Caco-2 (cell line): ENCODE measurements around the gene OSBPL2. TPM values are rescaled to one million over a fixed set of nuclear protein-coding genes. Genes with fewer than 3 reads are reported as not detected.

Source experiments
- BruUV-seq: library from RNA; stranded (reverse); fragments of 400-500 nt; replicated peaks from 2 replicates; lab custom pipeline; 2021; lab: Mats Ljungman, UMichigan
- CTCF ChIA-PET: fragments of 300-600 bp; sonication (Branson Sonifier 250); formaldehyde crosslinking; loops from one replicate; lab custom pipeline; 2022; ENCODE audit warnings: antibody characterized with exemption; lab: Charles Lee
- POLR2A ChIA-PET: fragments of 300-600 bp; sonication (Branson Sonifier 250); formaldehyde crosslinking; loops from one replicate; lab custom pipeline; 2022; ENCODE audit warnings: antibody characterized with exemption; lab: Charles Lee
- DNase-seq, 2 experiments: peaks; one replicate each; pipeline versions ENCODE4 v3.0.0 to v3.0.0-alpha.2; 2020 to 2022
- H3K27me3 ChIP-seq: replicated peaks from 2 replicates; pipeline ENCODE4 v1.6.0; 2011; ENCODE audit warnings: low read length; ENCODE audit not compliant: control insufficient read depth, insufficient read depth
- H3K36me3 ChIP-seq: 2 replicates; pipeline ENCODE4 v1.5.1; 2011; ENCODE audit warnings: low read length; ENCODE audit not compliant: control insufficient read depth, insufficient read depth
- H3K4me1 ChIP-seq: fragments of 250-450 bp; sonication (Bioruptor Pico); 2 replicates; pipeline ENCODE4 v1.5.1; 2020; ENCODE audit warnings: mild to moderate bottlenecking
- H3K4me3 ChIP-seq: 2 replicates; pipeline ENCODE4 v1.5.1; 2011; ENCODE audit warnings: low read depth, mild to moderate bottlenecking, control low read depth, low read length
- H3K9me3 ChIP-seq: fragments of 250-450 bp; sonication (Bioruptor Pico); 2 replicates; pipeline ENCODE4 v1.5.1; 2020; ENCODE audit warnings: mild to moderate bottlenecking, moderate library complexity
- H3K27ac Mint-ChIP-seq: one replicate; pipeline ENCODE4 v1.8.0; 2022; ENCODE audit warnings: mixed read lengths; ENCODE audit not compliant: unreplicated experiment
- H3K27me3 Mint-ChIP-seq: one replicate; pipeline ENCODE4 v1.8.0; 2022; ENCODE audit warnings: mixed read lengths; ENCODE audit not compliant: insufficient read depth, unreplicated experiment
- H3K36me3 Mint-ChIP-seq: one replicate; pipeline ENCODE4 v1.8.0; 2022; ENCODE audit warnings: mild to moderate bottlenecking, mixed read lengths; ENCODE audit not compliant: insufficient read depth, unreplicated experiment
- H3K4me1 Mint-ChIP-seq: one replicate; pipeline ENCODE4 v1.8.0; 2022; ENCODE audit warnings: low read depth, mixed read lengths; ENCODE audit not compliant: unreplicated experiment
- H3K4me3 Mint-ChIP-seq: one replicate; pipeline ENCODE4 v1.8.0; 2022; ENCODE audit warnings: mild to moderate bottlenecking, moderate library complexity, mixed read lengths; ENCODE audit not compliant: unreplicated experiment
- H3K9me3 Mint-ChIP-seq: one replicate; pipeline ENCODE4 v1.8.0; 2022; ENCODE audit warnings: mixed read lengths; ENCODE audit not compliant: unreplicated experiment
- intact Hi-C: fragments of 100-400 bp; cut with micrococcal nuclease; formaldehyde crosslinking; loops from one replicate; pipeline ENCODE4 v1.10.0; 2022; ENCODE audit not compliant: unreplicated experiment
- total RNA-seq: library from RNA; stranded (reverse); gene quantifications from 2 replicates; pipeline ENCODE4 v1.2.3, GENCODE V29; 2022
- TF ChIP-seq, protein P1 (sequence below), 2 experiments: fragments of 200-600 bp in 1 of 2; IDR thresholded peaks; 1 replicate in 1 of 2; 2 replicates in 1 of 2; pipeline versions ENCODE4 v1.5.1 to v1.8.0; 2011 to 2022; ENCODE audit warnings: antibody characterized with exemption in 1 of 2, control low read depth in 1 of 2, inconsistent platforms in 1 of 2, low read depth in 1 of 2, low read length in 1 of 2, mild to moderate bottlenecking in 1 of 2, moderate library complexity in 1 of 2; ENCODE audit not compliant: insufficient read depth in 1 of 2, severe bottlenecking in 1 of 2, unreplicated experiment in 1 of 2

OSBPL2 gene
- total RNA-seq, 1 experiment from 2014 or later: 132 TPM

- Histone ChIP-seq H3K27me3 (no peaks in the 10 kb centered on the region), H3K4me1 (peaks cover 9% of the 10 kb centered on the region), H3K9me3 (no peaks in the 10 kb centered on the region), H3K36me3 (peaks cover 6% of the 10 kb centered on the region; the same call in 1 of the 2 replicates), H3K4me3 (no peak overlapping the region)
- CTCF ChIA-PET: interaction anchor here (0.6 to 0.7 kb wide), 2 partner anchors 115 to 295 kb away, joined by 3 to 7 read pairs; no protein-coding TSS in a partner anchor
- TF ChIP-seq, protein P1, sequence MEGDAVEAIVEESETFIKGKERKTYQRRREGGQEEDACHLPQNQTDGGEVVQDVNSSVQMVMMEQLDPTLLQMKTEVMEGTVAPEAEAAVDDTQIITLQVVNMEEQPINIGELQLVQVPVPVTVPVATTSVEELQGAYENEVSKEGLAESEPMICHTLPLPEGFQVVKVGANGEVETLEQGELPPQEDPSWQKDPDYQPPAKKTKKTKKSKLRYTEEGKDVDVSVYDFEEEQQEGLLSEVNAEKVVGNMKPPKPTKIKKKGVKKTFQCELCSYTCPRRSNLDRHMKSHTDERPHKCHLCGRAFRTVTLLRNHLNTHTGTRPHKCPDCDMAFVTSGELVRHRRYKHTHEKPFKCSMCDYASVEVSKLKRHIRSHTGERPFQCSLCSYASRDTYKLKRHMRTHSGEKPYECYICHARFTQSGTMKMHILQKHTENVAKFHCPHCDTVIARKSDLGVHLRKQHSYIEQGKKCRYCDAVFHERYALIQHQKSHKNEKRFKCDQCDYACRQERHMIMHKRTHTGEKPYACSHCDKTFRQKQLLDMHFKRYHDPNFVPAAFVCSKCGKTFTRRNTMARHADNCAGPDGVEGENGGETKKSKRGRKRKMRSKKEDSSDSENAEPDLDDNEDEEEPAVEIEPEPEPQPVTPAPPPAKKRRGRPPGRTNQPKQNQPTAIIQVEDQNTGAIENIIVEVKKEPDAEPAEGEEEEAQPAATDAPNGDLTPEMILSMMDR (IDR thresholded peaks at IDR 0.05; ENCODE audit: insufficient read depth in 1 of 2, low read depth in 1 of 2, low read length in 1 of 2, severe bottlenecking in 1 of 2, unreplicated experiment in 1 of 2): no peak
- Mint-ChIP-seq H3K27me3 (no peaks in the 10 kb centered on the region), H3K9me3 (no peaks in the 10 kb centered on the region), H3K4me3 (no peak overlapping the region), H3K27ac (no peak overlapping the region), H3K4me1 (peaks cover 15% of the 10 kb centered on the region), H3K36me3 (peaks cover 88% of the 10 kb centered on the region)
- POLR2A ChIA-PET: interaction anchor here (0.6 to 0.7 kb wide), 3 partner anchors 230 to 1220 kb away, joined by 3 read pairs; no protein-coding TSS in a partner anchor
- DNase-seq: no peak
- no TSS peak for BruUV-seq
- intact Hi-C loops: loop anchor here (5.0 to 10.0 kb wide), 2 partner anchors 318 to 495 kb away; partner anchors contain the start of gene MRGBP
These were observed 61.4 kb downstream of the OSBPL2 start for GRCh38 chr20:62299666-62300236.

DNA sequence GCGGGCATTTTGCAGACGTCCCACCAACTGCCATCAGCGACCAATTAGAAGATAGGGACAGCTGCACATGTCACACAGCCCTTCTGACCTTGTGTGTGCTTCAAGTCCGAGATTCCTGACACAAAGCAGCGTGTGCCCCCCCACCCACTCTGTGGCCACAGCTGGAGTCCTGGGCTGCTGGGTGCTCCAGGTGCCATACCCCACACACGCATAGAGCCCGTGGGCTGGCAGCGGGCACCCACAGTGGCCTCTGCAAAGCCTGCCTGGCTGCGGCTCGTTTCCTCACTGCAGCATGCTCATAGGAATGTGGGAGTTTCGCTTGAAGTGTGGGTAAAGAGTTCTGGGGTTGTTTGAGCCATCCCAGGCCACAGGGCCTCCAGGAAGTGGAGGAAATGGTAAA, 62.0 kb downstream of the OSBPL2 start:
- Mint-ChIP-seq H3K36me3 (peaks cover 88% of the 10 kb centered on the region), H3K4me3 (no peak overlapping the region), H3K9me3 (no peaks in the 10 kb centered on the region), H3K27me3 (no peaks in the 10 kb centered on the region), H3K27ac (peak overlapping the region; percentile 97), H3K4me1 (peaks cover 18% of the 10 kb centered on the region)
- DNase-seq: no peak
- peaks cover 13% of the 10 kb centered on the region for H3K4me1 ChIP-seq
- TF ChIP-seq, protein P1 (IDR thresholded peaks at IDR 0.05; ENCODE audit: insufficient read depth in 1 of 2, low read depth in 1 of 2, low read length in 1 of 2, severe bottlenecking in 1 of 2, unreplicated experiment in 1 of 2): no peak
- ChIA-PET POLR2A (interaction anchor here (0.8 kb wide), 1 partner anchor 82 kb away, joined by 3 read pairs; no protein-coding TSS in a partner anchor), CTCF (interaction anchor here (0.6 to 1.3 kb wide), 2 partner anchors 82 to 295 kb away, joined by 7 to 24 read pairs; no protein-coding TSS in a partner anchor)
- no peak overlapping the region for H3K4me3 ChIP-seq
- H3K9me3 ChIP-seq: no peaks in the 10 kb centered on the region
- intact Hi-C loops: loop anchor here (5.0 to 10.0 kb wide), 2 partner anchors 317 to 494 kb away; partner anchors contain the start of gene MRGBP
- H3K36me3 ChIP-seq: peaks cover 10% of the 10 kb centered on the region; the same call in 1 of the 2 replicates
- BruUV-seq: TSS peak; percentile 17
- no peaks in the 10 kb centered on the region for H3K27me3 ChIP-seq

- Mint-ChIP-seq H3K27me3 (no peaks in the 10 kb centered on the region), H3K4me3 (peak overlapping the region; percentile 89), H3K36me3 (peaks cover 88% of the 10 kb centered on the region), H3K9me3 (no peaks in the 10 kb centered on the region), H3K27ac (peak overlapping the region; percentile 97), H3K4me1 (peaks cover 27% of the 10 kb centered on the region)
- Histone ChIP-seq H3K4me3 (peak overlapping the region; percentile 95), H3K27me3 (no peaks in the 10 kb centered on the region), H3K36me3 (peaks cover 15% of the 10 kb centered on the region), H3K4me1 (peaks cover 17% of the 10 kb centered on the region), H3K9me3 (no peaks in the 10 kb centered on the region)
- no TSS peak for BruUV-seq
- TF ChIP-seq, protein P1 (IDR thresholded peaks at IDR 0.05; ENCODE audit: insufficient read depth in 1 of 2, low read depth in 1 of 2, low read length in 1 of 2, severe bottlenecking in 1 of 2, unreplicated experiment in 1 of 2): no peak
- POLR2A ChIA-PET: interaction anchor here (0.8 kb wide), 1 partner anchor 81 kb away, joined by 3 read pairs; no protein-coding TSS in a partner anchor
- DNase-seq: no peak
- intact Hi-C loops: loop anchor here (5.0 to 10.0 kb wide), 2 partner anchors 316 to 494 kb away; partner anchors contain the start of gene MRGBP
- CTCF ChIA-PET: interaction anchor here (1.3 kb wide), 1 partner anchor 82 kb away, joined by 24 read pairs; no protein-coding TSS in a partner anchor
These were observed 62.9 kb downstream of the OSBPL2 start for GRCh38 chr20:62301111-62301668.
